Lower lobe of right lung (tissue), 2 donors: ENCODE measurements around the gene GALNT13. TPM values are rescaled to one million over a fixed set of nuclear protein-coding genes. Genes with fewer than 3 reads are reported as not detected.
A peak's percentile ranks its signal among the peaks of the same experiment; 100 is the strongest.
"Not testable (repeated sequence)": the region's sequence is repeated elsewhere in the genome, so short reads cannot be mapped to it uniquely, and the experiment has no call there.

Experiments
- ATAC-seq, 2 donors: fragments of 200-7000 bp; cut with Tn5 transposase; one replicate each; pipeline ENCODE4 v1.9.1; 2020 to 2022; ENCODE audit warnings: mild to moderate bottlenecking in 2 of 2, moderate library complexity in 2 of 2
- DNase-seq: peaks from one replicate; pipeline ENCODE4 v3.0.0-alpha.2; 2020
- H3K27ac ChIP-seq: fragments of 200-600 bp; one replicate; pipeline ENCODE4 v1.8.0; 2022
- H3K27me3 ChIP-seq: fragments of 200-600 bp; one replicate; pipeline ENCODE4 v1.8.0; 2022; ENCODE audit warnings: low read depth
- H3K36me3 ChIP-seq: fragments of 200-600 bp; one replicate; pipeline ENCODE4 v1.8.0; 2022; ENCODE audit warnings: mild to moderate bottlenecking
- H3K4me1 ChIP-seq: fragments of 200-600 bp; one replicate; pipeline ENCODE4 v1.8.0; 2022
- H3K4me3 ChIP-seq: fragments of 200-600 bp; one replicate; pipeline ENCODE4 v1.8.0; 2022; ENCODE audit warnings: mild to moderate bottlenecking
- H3K9me3 ChIP-seq: fragments of 200-600 bp; one replicate; pipeline ENCODE4 v1.8.0; 2022
- CTCF ChIP-seq: fragments of 200-600 bp; IDR thresholded peaks from one replicate; pipeline ENCODE4 v1.8.0; 2022; ENCODE audit warnings: antibody characterized with exemption, mild to moderate bottlenecking
- intact Hi-C: fragments of 100-400 bp; cut with DNase I; formaldehyde crosslinking; loops from one replicate; pipeline ENCODE4 v1.11.0; 2022
- total RNA-seq: library from RNA; stranded (reverse); fragmentation: NEBNext Ultra II Directional; extraction: Animal tissue kit (Norgen Biotek cat#: 25700); gene quantifications from one replicate; pipeline ENCODE4 v1.2.1, GENCODE V29; 2021
- donor health status: DM: no; HTN: yes; CAD: no; lungs with severe emphysema.

The GALNT13 gene
- total RNA-seq, 1 donor from 2014 or later: 2.4 TPM

- ATAC-seq: no peak
- no peak for DNase-seq
- TF ChIP-seq CTCF: no peak
- H3K4me1 ChIP-seq: no peaks in the 10 kb centered on the region
- H3K27ac ChIP-seq: no peak overlapping the region
- H3K36me3 ChIP-seq: no peaks in the 10 kb centered on the region
- no peaks in the 10 kb centered on the region for H3K9me3 ChIP-seq
- H3K4me3 ChIP-seq: peak overlapping the region; percentile 44
- intact Hi-C loops: no loop called here
- no peaks in the 10 kb centered on the region for H3K27me3 ChIP-seq
Measured at GRCh38 chr2:154455866-154456265, 584.1 kb downstream of the GALNT13 start.

- H3K9me3 ChIP-seq: no peaks in the 10 kb centered on the region
- H3K36me3 ChIP-seq: no peaks in the 10 kb centered on the region
- H3K4me1 ChIP-seq: no peaks in the 10 kb centered on the region
- no peak overlapping the region for H3K27ac ChIP-seq
- H3K27me3 ChIP-seq: no peaks in the 10 kb centered on the region
- intact Hi-C loops: no loop called here
- DNase-seq (no peak), ATAC-seq (no peak)
- TF ChIP-seq CTCF: no peak
- no peak overlapping the region for H3K4me3 ChIP-seq
Measured at GRCh38 chr2:154457286-154457685, 585.6 kb downstream of the GALNT13 start.

GRCh38 chr2:154459286-154459685, 587.6 kb downstream of the GALNT13 start:
- Histone ChIP-seq H3K27ac (no peak overlapping the region), H3K27me3 (no peaks in the 10 kb centered on the region), H3K4me1 (no peaks in the 10 kb centered on the region), H3K9me3 (no peaks in the 10 kb centered on the region), H3K36me3 (no peaks in the 10 kb centered on the region), H3K4me3 (no peak overlapping the region)
- no peak for DNase-seq
- no peak for ATAC-seq
- intact Hi-C loops: no loop called here
- no peak for TF ChIP-seq CTCF

GRCh38 chr2:154462634-154463033, 590.9 kb downstream of the GALNT13 start:
- Histone ChIP-seq H3K9me3 (no peaks in the 10 kb centered on the region), H3K4me1 (no peaks in the 10 kb centered on the region), H3K4me3 (no peak overlapping the region), H3K27me3 (no peaks in the 10 kb centered on the region), H3K27ac (no peak overlapping the region), H3K36me3 (no peaks in the 10 kb centered on the region)
- no peak for ATAC-seq
- TF ChIP-seq CTCF: no peak
- intact Hi-C loops: no loop called here
- no peak for DNase-seq

- no peak for DNase-seq
- H3K4me1 ChIP-seq: no peaks in the 10 kb centered on the region
- no peak overlapping the region for H3K27ac ChIP-seq
- H3K27me3 ChIP-seq: no peaks in the 10 kb centered on the region
- TF ChIP-seq CTCF: no peak
- intact Hi-C loops: no loop called here
- no peak for ATAC-seq
- no peak overlapping the region for H3K4me3 ChIP-seq
- H3K9me3 ChIP-seq: no peaks in the 10 kb centered on the region
- H3K36me3 ChIP-seq: no peaks in the 10 kb centered on the region
Measured at GRCh38 chr2:154466226-154466625, 594.5 kb downstream of the GALNT13 start.

GRCh38 chr2:154470376-154470775, 598.7 kb downstream of the GALNT13 start:
- Histone ChIP-seq H3K9me3 (no peaks in the 10 kb centered on the region), H3K27me3 (no peaks in the 10 kb centered on the region), H3K4me1 (no peaks in the 10 kb centered on the region), H3K27ac (no peak overlapping the region), H3K4me3 (no peak overlapping the region), H3K36me3 (no peaks in the 10 kb centered on the region)
- intact Hi-C loops: no loop called here
- ATAC-seq: no peak
- no peak for DNase-seq
- TF ChIP-seq CTCF: no peak

GRCh38 chr2:154471492-154471891, 599.8 kb downstream of the GALNT13 start:
- H3K27ac ChIP-seq, H3K27me3 ChIP-seq, H3K4me3 ChIP-seq, ATAC-seq, intact Hi-C loops, H3K4me1 ChIP-seq, DNase-seq, H3K9me3 ChIP-seq, H3K36me3 ChIP-seq: not testable (repeated sequence)
